K562 (cell line): ENCODE results near the gene BAIAP2. TPM values are rescaled to one million over a fixed set of nuclear protein-coding genes. Genes with fewer than 3 reads are reported as not detected.

Experiments used
- CAMTA2 ChIP-seq: fragments of 250-450 bp; sonication (Bioruptor Pico); conservative IDR thresholded peaks from 2 replicates; pipeline ENCODE4 v1.5.1; 2022
- CSDE1 ChIP-seq, 2 experiments: fragments of 450-650 bp; IDR thresholded peaks; 2 replicates each; pipeline ENCODE4 v1.6.1; 2016; ENCODE audit warnings: mild to moderate bottlenecking in 1 of 2
- EP400 ChIP-seq: fragments of 450-650 bp; IDR thresholded peaks from 2 replicates; pipeline ENCODE4 v1.6.1; 2017; ENCODE audit warnings: antibody characterized with exemption, mild to moderate bottlenecking, moderate library complexity
- EZH2 ChIP-seq: IDR thresholded peaks from 2 replicates; pipeline ENCODE4 v1.6.1; 2012; ENCODE audit warnings: low read depth, mild to moderate bottlenecking, inconsistent platforms, low read length, borderline replicate concordance
- MAZ ChIP-seq, 2 experiments: fragments of 450-650 bp in 1 of 2; sonication (generic) in 1 of 2; formaldehyde crosslinking; IDR thresholded peaks in 1 of 2; conservative IDR thresholded peaks in 1 of 2; 2 replicates each; pipeline versions ENCODE4 v1.4.0 to v1.5.0; 2020; ENCODE audit warnings: mild to moderate bottlenecking in 1 of 2, missing genetic modification reagents in 1 of 2
- MCM7 ChIP-seq, 2 experiments: fragments of 450-650 bp; IDR thresholded peaks; 2 replicates each; pipeline ENCODE4 v1.6.1; 2016 to 2018
- NCOA2 ChIP-seq, 2 experiments: fragments of 450-650 bp; IDR thresholded peaks; 2 replicates each; pipeline ENCODE4 v1.6.1; 2018; ENCODE audit warnings: mild to moderate bottlenecking in 2 of 2, moderate library complexity in 1 of 2; ENCODE audit not compliant: partially characterized antibody in 2 of 2
- RBM34 ChIP-seq: fragments of 200-400 bp; formaldehyde crosslinking; IDR thresholded peaks from 2 replicates; pipeline ENCODE4 v1.6.1; 2018; ENCODE audit warnings: low read length, borderline replicate concordance; ENCODE audit not compliant: insufficient read depth
- ZNF165 ChIP-seq: fragments of 250-450 bp; sonication (Bioruptor Pico); IDR thresholded peaks from 2 replicates; pipeline ENCODE4 v1.4.0; 2020; ENCODE audit warnings: borderline replicate concordance
- ZNF75A ChIP-seq: fragments of 450-650 bp; formaldehyde crosslinking; IDR thresholded peaks from 2 replicates; pipeline ENCODE4 v1.4.0; 2020; ENCODE audit warnings: mild to moderate bottlenecking
- polyA plus RNA-seq, 8 experiments: library from polyadenylated mRNA; depleted of rRNA in 4 of 8; stranded (reverse) in 5 of 8; unstranded in 3 of 8; fragments of >200 nt; fragmentation: Nextera tagmentation in 2 of 8; fragmentation: Illumina TruSeq in 1 of 8; extraction: Ambion mirVana in 2 of 8; extraction: Trizol in 1 of 8; gene quantifications; 2 replicates each; pipeline versions ENCODE4 v1.2.1 to v1.2.3, GENCODE V29; 2011 to 2014; ENCODE audit warnings: inconsistent platforms in 1 of 8, missing spikeins in 1 of 8
- total RNA-seq, 7 experiments: library from RNA; depleted of rRNA in 6 of 7; stranded (reverse); fragments of >200 nt in 6 of 7; fragmentation: Illumina TruSeq in 2 of 7; extraction: Trizol in 2 of 7; gene quantifications; 2 replicates each; pipeline versions ENCODE4 v1.2.1 to v1.2.3, GENCODE V29; 2011 to 2021; ENCODE audit warnings: low replicate concordance in 1 of 7
- TF ChIP-seq, protein P1 (sequence below): sonication (generic); formaldehyde crosslinking; IDR thresholded peaks from 2 replicates; pipeline ENCODE4 v1.9.0; 2022; ENCODE audit warnings: mild to moderate bottlenecking, missing genetic modification reagents
- TF ChIP-seq, protein P2 (sequence below): fragments of 200-600 bp; sonication (generic); IDR thresholded peaks from one replicate; pipeline ENCODE4 v1.6.1; 2012; ENCODE audit warnings: mild to moderate bottlenecking, low read depth, low read length, inconsistent platforms
- TF ChIP-seq, protein P3 (sequence below), 2 experiments: fragments of 450-650 bp in 1 of 2; sonication (generic) in 1 of 2; formaldehyde crosslinking; conservative IDR thresholded peaks; 2 replicates each; pipeline versions ENCODE4 v1.4.0 to v1.8.1; 2020 to 2022; ENCODE audit warnings: mild to moderate bottlenecking in 1 of 2, missing genetic modification reagents in 1 of 2

The BAIAP2 gene
- total and polyA plus RNA-seq, 9 of the 15 experiments (the other 6 are each of a cell fraction or from before 2014, with no cell fraction given), result 2.3 to 51.6 (median 18.4) TPM

DNA sequence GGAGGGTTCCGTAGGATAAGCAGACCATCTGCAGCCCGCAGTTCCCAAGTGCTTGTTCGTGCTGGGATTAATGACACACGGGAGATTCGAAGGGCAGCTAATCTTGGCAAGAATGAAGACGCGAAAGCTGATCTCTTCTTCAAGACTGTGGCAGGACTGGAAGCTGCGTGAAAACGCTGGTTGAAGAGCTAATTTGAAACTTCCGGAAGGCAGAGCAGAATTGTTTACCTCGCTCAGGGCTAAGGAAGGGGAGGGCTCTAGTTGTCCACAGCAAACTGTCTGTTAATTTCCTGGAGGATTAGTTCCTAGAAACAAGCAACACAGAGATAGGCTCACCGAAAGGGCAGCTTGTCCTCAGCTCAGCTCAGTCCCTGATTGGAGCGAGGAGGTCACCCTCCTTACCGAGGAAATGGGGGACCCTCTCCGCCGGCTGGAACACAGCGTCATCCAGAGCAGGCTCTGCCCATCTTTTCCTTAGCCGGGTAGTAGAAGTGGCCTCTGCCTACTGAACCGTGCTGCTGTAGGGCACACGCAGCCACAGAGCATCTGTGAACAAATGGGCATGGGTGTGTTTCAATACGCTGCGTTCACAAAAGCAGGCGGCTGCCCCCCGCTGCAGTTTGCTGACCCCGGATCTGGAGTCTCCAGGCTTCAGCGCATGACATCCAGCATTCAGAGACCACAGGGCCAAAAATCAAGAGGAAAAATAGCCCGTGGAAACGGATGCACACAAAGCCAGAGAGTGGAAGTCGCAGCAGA lies 16.7 kb upstream of the BAIAP2 start (continued):
- TF ChIP-seq, protein P1, sequence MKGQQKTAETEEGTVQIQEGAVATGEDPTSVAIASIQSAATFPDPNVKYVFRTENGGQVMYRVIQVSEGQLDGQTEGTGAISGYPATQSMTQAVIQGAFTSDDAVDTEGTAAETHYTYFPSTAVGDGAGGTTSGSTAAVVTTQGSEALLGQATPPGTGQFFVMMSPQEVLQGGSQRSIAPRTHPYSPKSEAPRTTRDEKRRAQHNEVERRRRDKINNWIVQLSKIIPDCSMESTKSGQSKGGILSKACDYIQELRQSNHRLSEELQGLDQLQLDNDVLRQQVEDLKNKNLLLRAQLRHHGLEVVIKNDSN (CRISPR knock-in tag), result no peak; the same call in 1 of the 2 replicates
- TF ChIP-seq EP400 (peak; percentile 50), NCOA2 (IDR thresholded peaks at IDR 0.05; ENCODE audit: partially characterized antibody in 2 of 2) (no peak), CSDE1 (IDR thresholded peaks at IDR 0.05) (no peak), MCM7 (IDR thresholded peaks at IDR 0.05) (no peak), ZNF75A (CRISPR knock-in tag) (0 out of 2 replicates have a peak, but pooled peaks have one; percentile 16), ZNF165 (no peak), EZH2 (no peak), CAMTA2 (0 out of 2 replicates have a peak, but pooled peaks have one; percentile 73), MAZ (CRISPR knock-in tag; conservative IDR thresholded peaks at IDR 0.05 in 1 of 2, IDR thresholded peaks at IDR 0.05 in 1 of 2) (peak in 1 of 2 experiments; percentile 64; a peak in 3 of 4 replicates), RBM34 (no peak)
- TF ChIP-seq, protein P2, sequence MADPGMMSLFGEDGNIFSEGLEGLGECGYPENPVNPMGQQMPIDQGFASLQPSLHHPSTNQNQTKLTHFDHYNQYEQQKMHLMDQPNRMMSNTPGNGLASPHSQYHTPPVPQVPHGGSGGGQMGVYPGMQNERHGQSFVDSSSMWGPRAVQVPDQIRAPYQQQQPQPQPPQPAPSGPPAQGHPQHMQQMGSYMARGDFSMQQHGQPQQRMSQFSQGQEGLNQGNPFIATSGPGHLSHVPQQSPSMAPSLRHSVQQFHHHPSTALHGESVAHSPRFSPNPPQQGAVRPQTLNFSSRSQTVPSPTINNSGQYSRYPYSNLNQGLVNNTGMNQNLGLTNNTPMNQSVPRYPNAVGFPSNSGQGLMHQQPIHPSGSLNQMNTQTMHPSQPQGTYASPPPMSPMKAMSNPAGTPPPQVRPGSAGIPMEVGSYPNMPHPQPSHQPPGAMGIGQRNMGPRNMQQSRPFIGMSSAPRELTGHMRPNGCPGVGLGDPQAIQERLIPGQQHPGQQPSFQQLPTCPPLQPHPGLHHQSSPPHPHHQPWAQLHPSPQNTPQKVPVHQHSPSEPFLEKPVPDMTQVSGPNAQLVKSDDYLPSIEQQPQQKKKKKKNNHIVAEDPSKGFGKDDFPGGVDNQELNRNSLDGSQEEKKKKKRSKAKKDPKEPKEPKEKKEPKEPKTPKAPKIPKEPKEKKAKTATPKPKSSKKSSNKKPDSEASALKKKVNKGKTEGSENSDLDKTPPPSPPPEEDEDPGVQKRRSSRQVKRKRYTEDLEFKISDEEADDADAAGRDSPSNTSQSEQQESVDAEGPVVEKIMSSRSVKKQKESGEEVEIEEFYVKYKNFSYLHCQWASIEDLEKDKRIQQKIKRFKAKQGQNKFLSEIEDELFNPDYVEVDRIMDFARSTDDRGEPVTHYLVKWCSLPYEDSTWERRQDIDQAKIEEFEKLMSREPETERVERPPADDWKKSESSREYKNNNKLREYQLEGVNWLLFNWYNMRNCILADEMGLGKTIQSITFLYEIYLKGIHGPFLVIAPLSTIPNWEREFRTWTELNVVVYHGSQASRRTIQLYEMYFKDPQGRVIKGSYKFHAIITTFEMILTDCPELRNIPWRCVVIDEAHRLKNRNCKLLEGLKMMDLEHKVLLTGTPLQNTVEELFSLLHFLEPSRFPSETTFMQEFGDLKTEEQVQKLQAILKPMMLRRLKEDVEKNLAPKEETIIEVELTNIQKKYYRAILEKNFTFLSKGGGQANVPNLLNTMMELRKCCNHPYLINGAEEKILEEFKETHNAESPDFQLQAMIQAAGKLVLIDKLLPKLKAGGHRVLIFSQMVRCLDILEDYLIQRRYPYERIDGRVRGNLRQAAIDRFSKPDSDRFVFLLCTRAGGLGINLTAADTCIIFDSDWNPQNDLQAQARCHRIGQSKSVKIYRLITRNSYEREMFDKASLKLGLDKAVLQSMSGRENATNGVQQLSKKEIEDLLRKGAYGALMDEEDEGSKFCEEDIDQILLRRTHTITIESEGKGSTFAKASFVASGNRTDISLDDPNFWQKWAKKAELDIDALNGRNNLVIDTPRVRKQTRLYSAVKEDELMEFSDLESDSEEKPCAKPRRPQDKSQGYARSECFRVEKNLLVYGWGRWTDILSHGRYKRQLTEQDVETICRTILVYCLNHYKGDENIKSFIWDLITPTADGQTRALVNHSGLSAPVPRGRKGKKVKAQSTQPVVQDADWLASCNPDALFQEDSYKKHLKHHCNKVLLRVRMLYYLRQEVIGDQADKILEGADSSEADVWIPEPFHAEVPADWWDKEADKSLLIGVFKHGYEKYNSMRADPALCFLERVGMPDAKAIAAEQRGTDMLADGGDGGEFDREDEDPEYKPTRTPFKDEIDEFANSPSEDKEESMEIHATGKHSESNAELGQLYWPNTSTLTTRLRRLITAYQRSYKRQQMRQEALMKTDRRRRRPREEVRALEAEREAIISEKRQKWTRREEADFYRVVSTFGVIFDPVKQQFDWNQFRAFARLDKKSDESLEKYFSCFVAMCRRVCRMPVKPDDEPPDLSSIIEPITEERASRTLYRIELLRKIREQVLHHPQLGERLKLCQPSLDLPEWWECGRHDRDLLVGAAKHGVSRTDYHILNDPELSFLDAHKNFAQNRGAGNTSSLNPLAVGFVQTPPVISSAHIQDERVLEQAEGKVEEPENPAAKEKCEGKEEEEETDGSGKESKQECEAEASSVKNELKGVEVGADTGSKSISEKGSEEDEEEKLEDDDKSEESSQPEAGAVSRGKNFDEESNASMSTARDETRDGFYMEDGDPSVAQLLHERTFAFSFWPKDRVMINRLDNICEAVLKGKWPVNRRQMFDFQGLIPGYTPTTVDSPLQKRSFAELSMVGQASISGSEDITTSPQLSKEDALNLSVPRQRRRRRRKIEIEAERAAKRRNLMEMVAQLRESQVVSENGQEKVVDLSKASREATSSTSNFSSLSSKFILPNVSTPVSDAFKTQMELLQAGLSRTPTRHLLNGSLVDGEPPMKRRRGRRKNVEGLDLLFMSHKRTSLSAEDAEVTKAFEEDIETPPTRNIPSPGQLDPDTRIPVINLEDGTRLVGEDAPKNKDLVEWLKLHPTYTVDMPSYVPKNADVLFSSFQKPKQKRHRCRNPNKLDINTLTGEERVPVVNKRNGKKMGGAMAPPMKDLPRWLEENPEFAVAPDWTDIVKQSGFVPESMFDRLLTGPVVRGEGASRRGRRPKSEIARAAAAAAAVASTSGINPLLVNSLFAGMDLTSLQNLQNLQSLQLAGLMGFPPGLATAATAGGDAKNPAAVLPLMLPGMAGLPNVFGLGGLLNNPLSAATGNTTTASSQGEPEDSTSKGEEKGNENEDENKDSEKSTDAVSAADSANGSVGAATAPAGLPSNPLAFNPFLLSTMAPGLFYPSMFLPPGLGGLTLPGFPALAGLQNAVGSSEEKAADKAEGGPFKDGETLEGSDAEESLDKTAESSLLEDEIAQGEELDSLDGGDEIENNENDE, result no peak
- TF ChIP-seq, protein P3, sequence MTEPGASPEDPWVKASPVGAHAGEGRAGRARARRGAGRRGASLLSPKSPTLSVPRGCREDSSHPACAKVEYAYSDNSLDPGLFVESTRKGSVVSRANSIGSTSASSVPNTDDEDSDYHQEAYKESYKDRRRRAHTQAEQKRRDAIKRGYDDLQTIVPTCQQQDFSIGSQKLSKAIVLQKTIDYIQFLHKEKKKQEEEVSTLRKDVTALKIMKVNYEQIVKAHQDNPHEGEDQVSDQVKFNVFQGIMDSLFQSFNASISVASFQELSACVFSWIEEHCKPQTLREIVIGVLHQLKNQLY (CRISPR knock-in tag; conservative IDR thresholded peaks at IDR 0.05), result no peak
